Hematopoietic multipotent progenitor cell (in vitro differentiated cells): ENCODE data around the gene ATOSB. TPM values are rescaled to one million over a fixed set of nuclear protein-coding genes. Genes with fewer than 3 reads are reported as not detected.

Source experiments
- DNase-seq, 3 donors: peaks; one replicate each; pipeline ENCODE4 v3.0.0-alpha.2; 2011 to 2015; ENCODE audit warnings: low read depth in 2 of 3, low spot score in 2 of 3
- total RNA-seq: library from RNA; depleted of rRNA; stranded (reverse); fragments of >200 nt; gene quantifications from one replicate; pipeline ENCODE4 v1.2.3, GENCODE V29; 2012

ATOSB gene
- total RNA-seq, 1 donor, result 23.2 TPM

DNA sequence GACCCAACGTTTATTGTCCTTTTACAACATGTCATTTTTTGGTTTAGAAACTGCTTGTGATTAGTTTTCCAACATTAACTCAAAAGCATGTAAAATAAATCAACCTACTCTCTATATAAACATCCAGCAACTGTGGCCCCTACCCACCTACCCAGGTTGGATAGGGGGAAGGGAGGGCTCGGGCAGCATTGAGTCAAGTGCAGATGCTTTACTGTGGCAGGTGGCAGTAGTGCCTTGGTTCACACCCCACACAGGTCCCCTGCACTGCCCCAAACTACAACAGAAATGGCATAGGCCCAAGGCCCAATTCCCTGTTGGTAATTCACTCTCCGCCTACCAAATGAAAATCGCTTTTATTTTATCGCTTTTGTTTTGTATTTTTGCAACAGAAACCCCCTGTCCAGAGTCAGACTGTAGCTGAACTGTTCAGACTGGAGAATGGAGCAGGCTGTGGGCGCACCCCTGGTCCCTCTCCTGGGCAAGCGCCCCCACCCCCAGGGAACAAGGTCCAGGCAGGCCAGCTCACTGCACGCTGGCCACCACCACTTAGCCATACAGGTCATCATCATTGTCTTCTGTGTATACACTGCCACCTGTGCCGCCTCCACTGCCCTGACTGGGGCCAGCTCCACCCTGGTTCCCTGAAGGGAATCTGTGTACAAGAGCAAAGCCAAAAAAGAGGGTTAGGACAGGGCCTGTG lies 58.9 kb downstream of the ATOSB start:
- DNase-seq, result no peak

DNA sequence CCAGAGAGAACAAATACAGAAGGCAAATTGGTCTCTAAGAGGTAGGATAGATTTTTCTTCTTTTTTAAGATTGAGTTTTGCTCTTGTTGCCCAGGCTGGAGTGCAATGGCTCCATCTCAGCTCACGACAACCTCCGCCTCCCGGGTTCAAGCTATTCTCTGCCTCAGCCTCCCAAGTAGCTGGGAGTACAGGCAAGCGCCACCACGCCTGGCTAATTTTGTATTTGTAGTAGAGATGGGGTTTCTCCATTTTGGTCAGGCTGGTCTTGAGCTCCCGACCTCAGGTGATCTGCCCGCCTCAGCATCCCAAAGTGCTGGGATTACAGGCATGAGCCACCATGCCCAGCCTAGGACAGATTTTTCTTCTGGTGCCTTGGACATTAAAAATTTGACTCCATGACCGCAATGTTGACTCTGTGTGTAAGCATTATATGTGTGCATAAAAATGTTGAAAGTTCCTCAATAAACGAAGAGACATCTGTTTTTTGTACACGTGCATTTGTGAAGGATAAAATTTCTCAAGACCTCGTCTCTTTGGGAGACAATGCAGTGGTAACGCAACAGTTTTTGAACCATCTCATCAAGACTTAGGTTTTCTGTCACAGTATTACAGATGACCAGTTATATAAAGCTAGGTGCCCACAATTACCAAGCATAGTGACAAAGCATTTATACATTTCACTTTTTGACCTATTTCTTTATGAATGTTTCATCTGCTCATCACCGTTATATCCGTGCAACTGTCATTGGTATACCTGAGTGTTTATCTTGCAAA lies 60.6 kb downstream of the ATOSB start:
- DNase-seq, result no peak

DNA sequence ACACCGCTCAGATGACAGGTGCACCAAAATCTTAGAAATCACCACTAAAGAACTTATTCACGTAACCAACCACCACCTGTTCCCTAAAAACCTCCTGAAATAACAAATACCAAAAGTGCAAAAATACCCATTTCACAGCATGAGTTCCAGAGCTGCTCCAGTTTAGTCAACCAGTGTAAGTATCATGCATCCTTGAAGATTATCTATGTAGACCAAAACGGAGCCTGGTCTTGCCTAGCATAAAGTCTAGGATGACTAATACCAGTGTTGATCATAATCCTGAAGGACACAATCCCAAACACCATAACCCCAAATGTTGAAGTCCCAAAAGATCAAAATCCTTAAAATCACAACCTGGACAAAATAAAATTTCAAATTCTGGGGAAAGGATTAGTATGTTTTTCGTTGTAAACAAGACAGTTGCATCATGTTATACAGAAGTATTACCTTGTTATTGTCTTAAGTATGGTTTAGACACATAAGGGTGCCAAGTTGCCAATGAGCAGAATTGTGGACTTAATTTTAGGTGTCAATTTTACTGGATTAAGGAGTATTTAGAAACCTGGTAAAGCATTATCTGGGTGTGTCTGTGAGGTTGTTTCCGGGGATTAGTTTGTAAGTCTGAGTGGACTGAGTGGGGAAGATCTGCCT lies 61.4 kb downstream of the ATOSB start:
- DNase-seq, result no peak

Other genes starting within 250 kb of the ATOSB start
- gene PHF24, start 157.6 kb downstream of the ATOSB start, total RNA-seq, result under 0.01 TPM
- 3.0 TPM for gene DNAJB5, start 126.1 kb downstream of the ATOSB start, total RNA-seq
- 417 TPM for gene VCP, start 43.2 kb downstream of the ATOSB start, total RNA-seq
- gene FANCG, start 35.9 kb downstream of the ATOSB start, total RNA-seq, result 21.3 TPM
- 27.7 TPM for gene PIGO, start 19.3 kb downstream of the ATOSB start, total RNA-seq
- gene STOML2, start 12.7 kb downstream of the ATOSB start, total RNA-seq, result 153 TPM
- gene UNC13B, start 46.1 kb upstream of the ATOSB start, total RNA-seq, result 6.2 TPM